Activated CD8-positive, alpha-beta memory T cell treated with anti-CD3 and anti-CD28 coated beads for 1 hour (primary cell): Measurements from ENCODE around the gene GGA1.
A peak's percentile ranks its signal among the peaks of the same experiment; 100 is the strongest.

Experiments
- DNase-seq, 2 donors: peaks; one replicate each; pipeline ENCODE4 v3.0.0-alpha.2; 2020; ENCODE audit warnings: low read depth in 1 of 2; ENCODE audit errors: extremely low read depth in 1 of 2

GGA1 gene

DNA sequence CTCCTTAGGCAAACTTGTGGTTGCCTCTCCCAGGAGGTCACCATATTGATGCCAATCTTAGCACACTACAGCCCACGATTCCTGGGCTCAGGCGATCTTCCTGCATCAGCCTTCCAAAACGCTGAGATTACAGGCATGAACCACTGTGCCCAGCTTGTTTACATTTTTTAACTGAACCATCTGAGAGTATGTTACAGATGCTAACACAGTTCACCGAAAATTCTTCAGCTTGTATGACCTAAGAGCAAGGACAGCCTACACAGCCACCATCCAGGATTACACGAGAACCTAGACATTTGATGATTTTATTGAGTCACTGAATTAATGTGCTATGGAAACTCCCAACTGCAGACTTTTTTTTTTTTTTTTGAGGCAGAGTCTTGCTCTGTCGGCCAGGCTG is 61.0 kb downstream of the GGA1 start:
- no peak for DNase-seq

- DNase-seq, result no peak
Measured at GRCh38 chr22:37672206-37672919, 63.7 kb downstream of the GGA1 start.

DNA sequence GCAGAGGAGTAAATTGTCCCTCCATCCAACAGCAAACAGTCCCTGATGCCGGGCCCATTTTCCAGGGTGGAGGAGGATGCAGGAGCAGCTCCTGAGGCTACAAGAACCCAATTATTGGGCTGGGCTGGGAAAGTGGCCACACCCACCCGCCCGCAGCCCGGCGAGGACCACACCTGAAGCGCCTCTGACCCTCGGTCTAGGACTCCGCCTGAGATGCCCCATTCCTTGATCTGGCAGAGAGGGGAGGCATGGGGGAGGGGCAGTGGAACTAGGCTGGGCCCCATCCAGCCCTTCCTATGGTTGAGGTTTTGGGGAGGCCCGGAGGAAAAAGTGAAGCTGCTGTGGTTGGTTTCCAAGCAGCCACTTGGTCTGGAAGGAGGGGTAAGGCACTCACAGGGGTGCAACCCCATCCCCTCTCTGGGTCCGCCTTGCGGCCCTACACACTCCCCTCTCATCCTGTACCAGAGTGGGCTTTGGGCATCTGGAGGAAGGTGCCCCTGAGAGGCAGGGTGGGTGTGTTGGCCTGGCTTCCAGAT is 64.4 kb downstream of the GGA1 start:
- no peak for DNase-seq

DNA sequence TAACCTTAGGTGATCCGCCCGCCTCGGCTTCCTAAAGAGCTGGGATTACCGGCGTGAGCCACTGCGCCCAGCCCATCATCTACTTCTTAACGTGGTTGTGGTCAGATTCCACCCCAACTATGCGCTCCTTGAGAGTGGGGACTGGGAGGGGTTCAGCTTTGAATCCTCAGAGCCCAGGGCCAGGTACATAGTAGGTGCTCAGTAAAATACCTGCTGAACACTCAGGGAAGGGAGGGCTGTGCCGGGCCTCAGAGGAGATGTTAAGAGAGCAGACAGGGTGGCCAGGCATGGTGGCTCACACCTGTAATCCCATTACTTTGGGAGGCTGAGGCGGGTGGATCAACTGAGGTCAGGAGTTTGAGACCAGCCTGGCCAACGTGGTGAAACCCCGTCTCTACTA is 65.6 kb downstream of the GGA1 start:
- DNase-seq, result no peak

- DNase-seq, result peak in 1 of 2 donors; percentile 30
Measured at GRCh38 chr22:37674951-37675929, 66.6 kb downstream of the GGA1 start, which contains the start of gene LGALS1. LGALS1 (plus strand) TSS chr22:37675636; CDS start chr22:37675703, 67 bp downstream.

DNA sequence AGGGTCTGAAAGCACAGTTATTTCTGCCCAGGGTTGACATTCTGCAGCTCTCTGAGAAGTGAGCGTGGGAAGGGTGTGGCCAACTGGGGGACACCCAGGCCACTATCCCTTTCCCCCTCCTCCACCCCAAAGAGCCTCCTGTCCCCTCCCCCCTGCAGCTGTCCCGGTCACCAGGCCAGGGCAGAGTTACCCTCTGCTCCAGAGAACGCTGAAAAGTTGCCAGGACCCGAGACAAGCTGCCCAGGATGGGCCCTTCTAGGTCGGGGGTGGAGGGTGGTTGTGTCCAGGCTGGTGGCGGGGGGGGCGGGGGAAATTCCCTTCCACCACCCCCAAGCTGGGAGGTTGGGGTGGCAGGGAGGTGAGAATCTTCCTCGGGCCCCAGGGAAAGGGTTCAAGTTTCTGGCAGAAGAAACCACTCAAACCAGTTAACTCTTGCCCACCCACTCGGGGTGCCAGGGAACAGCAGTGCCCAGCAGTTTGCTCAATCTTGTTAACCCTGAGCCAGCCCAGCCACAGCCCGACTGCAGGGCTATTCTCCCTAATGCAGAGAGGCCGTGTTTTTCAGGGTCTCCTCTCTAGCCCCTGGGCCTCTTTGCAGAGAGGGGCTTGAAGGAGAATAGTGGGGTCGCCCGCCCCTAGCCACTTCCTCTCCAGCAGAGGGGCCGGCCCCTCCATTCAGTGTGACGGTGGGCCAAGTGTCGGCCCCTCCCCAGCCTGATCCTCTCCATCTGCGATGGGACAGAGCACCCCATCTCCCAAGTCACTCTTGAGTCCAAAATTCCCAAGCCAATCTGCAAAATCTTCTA is 67.5 kb downstream of the GGA1 start:
- DNase-seq, result no peak

GRCh38 chr22:37676736-37677492 is 68.3 kb downstream of the GGA1 start:
- peak; percentile 85 to 90 for DNase-seq

- DNase-seq, result no peak
Measured at GRCh38 chr22:37677493-37677974, 68.9 kb downstream of the GGA1 start.

- no peak for DNase-seq
Measured at GRCh38 chr22:37678372-37678771, 69.7 kb downstream of the GGA1 start.

GRCh38 chr22:37679670-37680069 is 71.0 kb downstream of the GGA1 start:
- no peak for DNase-seq

- DNase-seq, result no peak
Measured at GRCh38 chr22:37680191-37680851, 71.7 kb downstream of the GGA1 start.

GRCh38 chr22:37681001-37681424 is 72.4 kb downstream of the GGA1 start:
- no peak for DNase-seq

GRCh38 chr22:37681556-37682049 is 73.0 kb downstream of the GGA1 start:
- DNase-seq, result peak in 1 of 2 donors; percentile 56
